Measurements from ENCODE around the gene GAREM1. TPM values are rescaled to one million over a fixed set of nuclear protein-coding genes. Genes with fewer than 3 reads are reported as not detected.

Gene GAREM1
- polyA plus RNA-seq, 1 of the 3 experiments (the other 2 are of a cell fraction) = 2.8 TPM

GRCh38 chr18:32300914-32301313 lies 169.8 kb downstream of the GAREM1 start (continued):
- TF ChIP-seq RXRA (IDR thresholded peaks at IDR 0.05; ENCODE audit: borderline replicate concordance, low read depth) (no peak), RCOR1 (IDR thresholded peaks at IDR 0.05; ENCODE audit: low read length) (no peak), NRF1 (IDR thresholded peaks at IDR 0.05; ENCODE audit: low read depth, low read length) (no peak), FOSL2 (IDR thresholded peaks at IDR 0.05; ENCODE audit: borderline replicate concordance, low read depth) (peak; percentile 7; the same call in 1 of the 2 replicates), REST (IDR thresholded peaks at IDR 0.05; ENCODE audit: low read depth, low read length) (no peak), MXI1 (IDR thresholded peaks at IDR 0.05; ENCODE audit: low read depth, low read length) (no peak), CTCF (IDR thresholded peaks at IDR 0.05) (no peak), FOXM1 (IDR thresholded peaks at IDR 0.05; ENCODE audit: low read depth) (no peak), MEF2A (IDR thresholded peaks at IDR 0.05; ENCODE audit: borderline replicate concordance, low read depth) (0 out of 2 replicates have a peak, but pooled peaks have one; percentile 9), USF2 (IDR thresholded peaks at IDR 0.05; ENCODE audit: borderline replicate concordance, low read depth, low read length) (no peak), MAX (IDR thresholded peaks at IDR 0.05; ENCODE audit: low read depth) (0 out of 2 replicates have a peak, but pooled peaks have one; percentile 4)

GRCh38 chr18:32299484-32299883 lies 171.2 kb downstream of the GAREM1 start:
- CTCF ChIA-PET = interaction anchor here (1.9 to 9.4 kb wide), 3 partner anchors 10 to 250 kb away, joined by 6 to 61 read pairs (median 15); partner anchors contain the start of gene GAREM1
- WGBS (ENCODE audit: low lambda C conversion rate) = 100% methylated on average over 1 of the region's 1 CpG

More at GRCh38 chr18:32299484-32299883, 171.2 kb downstream of the GAREM1 start:
- Histone ChIP-seq H3K9ac (no peak overlapping the region), H2AFZ (ENCODE audit: low read depth) (no peak overlapping the region), H3K36me3 (replicated peaks in 1 of 2; ENCODE audit: control insufficient read depth in 1 of 2, insufficient read depth in 2 of 2, low read length in 1 of 2) (no peaks in the 10 kb centered on the region), H3K79me2 (ENCODE audit: insufficient read depth) (no peaks in the 10 kb centered on the region), H3K27ac (ENCODE audit: low read depth in 2 of 2, low read length in 1 of 2) (peak overlapping the region; percentile 58 to 86; a peak in 3 of 4 replicates), H3K9me3 (no peaks in the 10 kb centered on the region), H4K20me1 (ENCODE audit: insufficient read depth) (no peaks in the 10 kb centered on the region), H3F3A (replicated peaks; ENCODE audit: insufficient read depth) (peaks cover 49% of the 10 kb centered on the region), H3K4me3 (ENCODE audit: low read depth in 2 of 2, low read length in 1 of 2) (no peak overlapping the region), H3K27me3 (ENCODE audit: insufficient read depth) (no peaks in the 10 kb centered on the region), H3K4me1 (ENCODE audit: control insufficient read depth in 1 of 2, insufficient read depth in 2 of 2, low read depth in 1 of 2, low read length in 1 of 2) (peaks cover 19 to 25% of the 10 kb centered on the region in 2 experiments), H3K9me2 (no peaks in the 10 kb centered on the region), H3K4me2 (no peak overlapping the region)
- POLR2A ChIA-PET = no interaction called here
- TF ChIP-seq MAX (IDR thresholded peaks at IDR 0.05; ENCODE audit: low read depth) = no peak
- no peak for TF ChIP-seq JUND (IDR thresholded peaks at IDR 0.05)
- no peak for TF ChIP-seq FOSL2 (IDR thresholded peaks at IDR 0.05; ENCODE audit: borderline replicate concordance, low read depth)
- no peak for TF ChIP-seq NFIC (IDR thresholded peaks at IDR 0.05; ENCODE audit: borderline replicate concordance)
- TF ChIP-seq USF2 (IDR thresholded peaks at IDR 0.05; ENCODE audit: borderline replicate concordance, low read depth, low read length) = no peak
- TF ChIP-seq TAF1 (IDR thresholded peaks at IDR 0.05; ENCODE audit: borderline replicate concordance, low read depth, low read length) = no peak
- no peak for DNase-seq
